Tibial nerve (tissue), 3 donors: ENCODE results near the gene ZBTB16.

Source experiments
- CTCF ChIP-seq, 5 experiments: fragments of 200-600 bp in 3 of 5; fragments of 450-650 bp in 2 of 5; sonication (generic) in 3 of 5; IDR thresholded peaks; one replicate each; pipeline ENCODE4 v1.5.1; 2016 to 2019; ENCODE audit warnings: antibody characterized with exemption in 5 of 5, mild to moderate bottlenecking in 3 of 5, moderate library complexity in 2 of 5
- POLR2A ChIP-seq, 2 donors: fragments of 450-650 bp; IDR thresholded peaks; one replicate each; pipeline ENCODE4 v1.6.1; 2017; ENCODE audit warnings: antibody characterized with exemption in 2 of 2, mild to moderate bottlenecking in 2 of 2, moderate library complexity in 2 of 2

DNA sequence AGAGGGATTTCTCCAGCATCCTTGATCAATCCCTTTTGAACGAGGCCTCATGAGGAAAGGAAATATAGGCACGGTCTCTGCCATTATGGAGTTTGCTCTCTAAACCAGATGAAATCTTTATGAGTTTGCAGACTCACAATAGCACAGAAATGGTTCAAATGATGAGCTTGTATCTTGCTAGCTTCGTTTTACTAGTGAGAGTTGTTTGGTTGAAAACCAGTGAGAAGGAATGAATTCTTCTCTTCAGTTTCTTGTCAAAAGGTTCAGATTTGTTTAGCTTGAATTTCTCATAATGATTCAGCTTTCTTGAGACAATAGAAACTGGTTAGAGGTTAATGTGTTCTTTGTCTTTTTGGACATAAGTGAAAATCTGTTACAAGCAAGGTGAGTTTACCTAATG is 92.7 kb downstream of the ZBTB16 start:
- TF ChIP-seq CTCF (IDR thresholded peaks at IDR 0.05) (no peak), POLR2A (IDR thresholded peaks at IDR 0.05) (no peak)
